ENCODE results near the gene SLC10A3.

The SLC10A3 gene

GRCh38 chrX:154483325-154483724 lies 7.1 kb downstream of the SLC10A3 start:
- DNase-seq = no peak

GRCh38 chrX:154482786-154483185 lies 7.6 kb downstream of the SLC10A3 start:
- DNase-seq = no peak

GRCh38 chrX:154481911-154482601 lies 8.4 kb downstream of the SLC10A3 start:
- no peak for DNase-seq

DNA sequence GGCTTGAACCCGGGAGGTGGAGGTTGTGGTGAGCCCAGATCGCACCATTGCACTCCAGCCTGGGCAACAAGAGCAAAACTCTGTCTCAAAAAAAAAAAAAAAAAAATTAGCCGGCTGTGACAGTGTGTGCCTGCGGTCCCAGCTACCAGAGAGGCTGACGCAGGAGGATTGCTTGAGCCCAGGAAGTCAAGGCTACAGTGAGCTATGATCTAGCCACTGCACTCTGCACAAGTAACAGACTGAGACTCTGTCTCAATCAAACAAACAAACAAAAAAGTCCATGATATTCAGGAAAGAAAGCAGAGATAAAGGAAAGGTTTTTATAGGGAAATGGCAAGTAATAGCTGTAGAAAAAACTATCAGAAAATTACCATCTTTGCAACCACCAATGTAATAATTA lies 9.2 kb downstream of the SLC10A3 start:
- no peak for DNase-seq

GRCh38 chrX:154478728-154479622 lies 11.5 kb downstream of the SLC10A3 start, which contains the start of gene LAGE3:
LAGE3 (minus strand) TSS chrX:154479281; CDS start chrX:154478915, 366 bp downstream.
- DNase-seq = peak; percentile 94

DNA sequence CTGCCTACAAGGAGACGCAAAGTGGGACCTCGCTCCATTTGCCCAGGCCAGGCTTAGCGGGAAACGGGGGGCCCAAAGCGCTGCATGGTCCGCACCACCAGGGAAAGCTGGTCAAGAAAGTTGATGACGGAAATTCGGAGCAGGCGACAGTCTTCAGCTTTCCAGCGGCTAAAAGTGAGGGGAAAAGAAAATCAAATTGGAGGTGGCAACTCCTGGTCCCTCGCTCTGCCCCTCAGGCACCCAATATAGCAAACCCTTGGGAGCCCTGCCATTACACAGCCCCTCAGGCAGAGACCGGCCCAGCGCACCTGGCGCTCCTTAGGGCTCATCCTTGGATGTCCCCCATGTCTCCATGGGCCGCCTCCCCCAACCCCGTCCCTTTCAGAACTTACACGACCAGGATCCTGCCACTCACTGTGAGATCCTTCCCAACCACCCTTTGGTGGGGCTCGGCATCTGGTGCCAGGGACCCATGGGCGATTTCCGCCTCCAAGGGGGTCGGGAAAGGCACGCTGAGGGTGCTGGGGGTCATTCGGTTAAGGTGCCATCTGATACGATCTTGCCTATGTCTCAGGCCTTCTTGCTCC lies 12.4 kb downstream of the SLC10A3 start:
- DNase-seq = no peak

- DNase-seq = no peak
These were observed 13.6 kb downstream of the SLC10A3 start for GRCh38 chrX:154476821-154477220.

- no peak for DNase-seq
These were observed 16.7 kb downstream of the SLC10A3 start for GRCh38 chrX:154473683-154474082.

DNA sequence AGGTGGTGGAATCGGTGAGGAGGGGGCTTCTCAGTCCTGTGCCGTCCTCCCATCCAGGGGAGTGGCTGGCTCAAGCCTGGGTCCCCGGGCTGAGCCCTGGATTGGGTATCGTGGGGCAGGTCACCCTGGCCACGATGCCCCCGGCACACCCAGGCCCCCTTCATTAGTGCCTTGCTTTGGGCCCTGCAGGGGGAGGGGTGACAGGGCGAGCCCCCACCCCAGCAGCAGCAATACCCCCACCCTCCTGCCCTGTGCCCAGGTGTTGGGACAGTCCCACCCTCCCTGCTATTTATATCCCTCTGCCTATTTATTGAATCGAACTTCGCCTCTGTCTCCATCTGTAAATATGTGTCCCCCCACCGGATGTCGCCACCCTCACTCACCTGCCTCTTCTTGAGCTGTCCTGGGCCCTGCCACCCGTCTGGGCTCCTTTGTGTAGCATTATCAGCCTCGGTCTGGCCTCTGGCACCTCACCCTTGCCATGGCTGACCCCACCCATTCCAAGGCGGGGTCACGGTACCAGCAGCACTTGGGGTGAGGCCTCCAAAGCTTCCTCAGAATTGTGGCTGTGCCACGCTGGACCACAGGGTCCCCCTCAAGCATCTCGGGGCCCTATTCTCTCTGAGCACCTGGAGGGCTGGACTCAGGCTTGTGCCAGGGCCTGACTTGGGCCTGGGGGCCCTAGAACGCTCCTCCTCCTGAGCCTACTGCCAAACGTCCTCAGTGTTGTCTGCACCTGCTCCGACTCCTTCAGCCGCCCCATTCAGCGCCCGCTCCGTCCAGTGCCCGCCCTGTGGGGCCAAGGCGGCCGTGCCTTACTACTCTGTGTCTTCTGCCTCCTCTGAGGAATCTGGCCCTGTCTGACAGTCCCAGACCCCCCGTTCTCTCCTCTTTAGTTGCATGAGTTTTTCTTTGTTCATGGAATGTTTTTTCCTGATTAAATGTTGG lies 17.5 kb downstream of the SLC10A3 start:
- DNase-seq = no peak

DNA sequence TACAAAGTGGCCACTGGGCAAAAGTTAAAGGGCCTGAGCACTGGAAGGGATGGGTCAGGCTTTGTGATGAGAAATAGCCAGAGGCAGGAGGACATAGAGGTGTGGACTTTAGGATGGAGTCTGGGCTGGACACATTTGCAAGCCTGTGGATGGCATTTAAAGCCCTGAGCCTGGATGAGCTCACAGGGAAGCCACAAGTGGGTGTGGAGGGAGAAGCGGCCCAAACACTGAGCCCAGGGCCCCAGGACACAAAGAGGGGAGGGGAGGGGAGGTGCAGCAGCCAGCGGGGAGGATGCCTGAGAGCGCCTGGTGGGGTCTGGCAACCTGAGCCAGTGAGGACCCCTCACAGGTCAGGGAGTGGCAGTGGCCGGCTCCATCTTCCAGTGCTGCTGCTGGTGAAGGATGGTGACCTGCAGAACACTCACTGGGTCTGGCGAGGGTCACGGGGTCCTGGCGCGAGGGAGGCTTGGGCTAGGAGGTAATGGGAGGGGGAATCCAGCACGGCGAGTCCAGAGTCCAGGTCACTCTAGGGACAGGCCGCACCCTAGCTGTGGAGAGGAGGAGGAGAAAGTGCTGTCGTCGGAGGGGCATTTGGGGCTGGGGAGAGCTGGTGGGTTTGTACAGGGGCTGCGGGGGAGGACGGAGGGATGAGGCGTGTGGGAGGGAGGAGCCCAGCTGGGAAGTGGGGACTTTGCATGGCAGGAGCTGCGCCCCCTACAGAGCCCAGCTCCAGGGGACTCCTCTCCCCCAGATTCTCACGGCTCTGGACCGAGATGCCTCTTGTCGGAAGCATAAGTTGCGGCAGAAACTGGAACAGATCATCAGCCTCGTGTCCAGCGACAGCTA lies 18.4 kb downstream of the SLC10A3 start:
- DNase-seq = no peak

DNA sequence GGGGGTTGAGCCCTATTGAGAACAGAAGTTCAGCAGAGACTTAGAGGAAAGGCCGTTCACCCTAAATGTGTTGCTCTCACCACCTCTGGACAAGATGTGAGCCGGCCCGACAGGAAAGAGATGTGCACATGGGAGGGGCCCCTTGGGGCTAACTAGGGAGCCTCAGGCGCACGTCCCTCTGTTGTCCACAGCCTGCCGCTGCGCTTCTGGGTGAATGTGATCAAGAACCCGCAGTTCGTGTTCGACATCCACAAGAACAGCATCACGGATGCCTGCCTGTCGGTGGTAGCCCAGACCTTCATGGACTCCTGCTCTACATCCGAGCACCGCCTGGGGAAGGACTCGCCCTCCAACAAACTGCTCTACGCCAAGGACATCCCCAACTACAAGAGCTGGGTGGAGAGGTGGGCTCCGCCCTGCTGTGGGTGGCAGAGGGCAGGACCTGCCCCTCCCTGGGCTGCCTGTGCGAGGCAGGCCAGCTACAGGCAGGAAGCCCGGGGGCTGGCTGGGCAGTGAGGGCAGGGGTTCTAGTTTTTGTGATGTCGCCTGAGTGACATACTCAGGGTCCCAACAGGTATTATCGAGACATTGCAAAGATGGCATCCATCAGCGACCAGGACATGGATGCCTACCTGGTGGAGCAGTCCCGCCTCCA lies 19.4 kb downstream of the SLC10A3 start:
- no peak for DNase-seq

- DNase-seq = no peak
These were observed 20.0 kb downstream of the SLC10A3 start for GRCh38 chrX:154470434-154470833.

DNA sequence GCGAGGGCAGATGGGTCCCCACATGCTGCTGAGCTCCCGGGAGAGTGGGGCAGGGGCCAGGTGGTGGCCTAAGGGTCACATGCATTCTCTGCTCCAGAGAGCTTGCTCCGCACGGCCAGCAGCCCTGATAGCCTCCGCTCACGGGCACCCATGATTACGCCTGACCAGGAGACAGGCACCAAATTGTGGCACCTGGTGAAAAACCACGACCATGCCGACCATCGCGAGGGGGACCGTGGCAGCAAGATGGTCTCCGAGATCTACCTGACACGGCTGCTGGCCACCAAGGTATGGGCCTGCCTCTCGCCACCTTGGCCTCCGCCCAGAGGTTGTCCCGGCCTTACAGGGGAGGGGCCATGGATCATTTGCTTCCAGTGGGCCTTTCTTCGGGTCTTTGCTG lies 20.5 kb downstream of the SLC10A3 start:
- no peak for DNase-seq

GRCh38 chrX:154469114-154469513 lies 21.3 kb downstream of the SLC10A3 start:
- DNase-seq = no peak

GRCh38 chrX:154468217-154468616 lies 22.2 kb downstream of the SLC10A3 start:
- no peak for DNase-seq

DNA sequence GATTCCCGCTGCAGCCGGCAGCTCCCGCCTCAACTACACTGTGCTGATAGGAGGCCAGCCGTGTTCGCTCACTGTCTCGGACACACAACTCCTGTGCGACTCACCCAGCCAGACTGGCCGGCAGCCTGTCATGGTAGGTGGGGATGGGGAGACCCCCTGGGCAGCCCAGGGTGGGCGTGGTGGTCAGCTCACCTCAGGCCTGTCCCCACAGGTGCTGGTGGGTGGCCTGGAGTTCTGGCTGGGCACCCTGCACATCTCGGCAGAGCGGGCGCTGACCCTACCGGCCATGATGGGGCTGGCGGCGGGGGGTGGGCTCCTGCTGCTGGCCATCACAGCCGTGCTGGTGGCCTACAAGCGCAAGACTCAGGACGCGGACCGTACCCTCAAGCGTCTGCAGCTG lies 22.9 kb downstream of the SLC10A3 start:
- no peak for DNase-seq

- DNase-seq = no peak
These were observed 23.5 kb downstream of the SLC10A3 start for GRCh38 chrX:154466907-154467306.

DNA sequence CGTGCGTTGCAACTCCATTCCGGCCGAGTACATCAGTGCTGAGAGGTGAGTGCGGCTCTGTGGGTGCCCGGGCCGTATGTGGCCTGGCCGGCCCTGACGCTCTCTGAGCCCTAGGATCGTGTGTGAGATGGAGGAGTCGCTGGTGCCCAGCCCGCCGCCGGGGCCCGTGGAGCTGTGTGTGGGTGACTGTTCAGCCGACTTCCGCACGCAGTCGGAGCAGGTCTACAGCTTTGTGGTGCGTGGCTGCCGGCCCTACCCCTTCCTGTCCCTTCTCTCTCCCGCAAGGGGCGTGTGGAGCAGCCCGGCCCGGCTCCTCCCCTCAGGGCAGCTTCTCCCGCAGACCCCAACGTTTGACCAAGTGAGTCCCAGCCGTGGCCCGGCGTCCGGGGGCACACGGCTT lies 24.4 kb downstream of the SLC10A3 start:
- no peak for DNase-seq

GRCh38 chrX:154465601-154466000 lies 24.8 kb downstream of the SLC10A3 start:
- DNase-seq = no peak

DNA sequence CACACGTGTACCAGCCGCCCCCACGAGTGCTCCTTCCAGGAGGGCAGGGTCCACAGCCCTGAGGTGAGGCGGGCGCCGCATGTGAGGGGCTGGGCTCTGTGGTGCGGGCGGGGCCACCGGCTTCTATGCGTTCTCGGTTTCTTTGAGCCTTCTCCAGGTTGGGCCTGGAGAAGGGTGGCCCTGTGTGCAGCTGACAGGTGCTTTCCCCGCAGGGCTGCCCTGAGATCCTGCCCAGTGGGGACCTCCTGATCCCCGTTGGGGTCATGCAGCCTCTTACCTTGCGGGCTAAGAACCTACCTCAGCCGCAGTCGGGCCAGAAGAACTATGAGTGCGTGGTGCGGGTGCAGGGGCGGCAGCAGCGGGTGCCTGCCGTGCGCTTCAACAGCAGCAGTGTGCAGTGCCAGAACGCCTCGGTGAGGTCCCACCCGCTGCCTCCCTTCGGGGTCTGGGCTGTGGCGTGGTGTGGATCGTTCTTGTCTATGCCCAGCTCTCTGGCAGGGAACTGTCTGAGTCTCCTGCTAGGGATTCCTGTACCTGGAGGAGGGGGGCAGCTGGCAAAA lies 25.5 kb downstream of the SLC10A3 start:
- no peak for DNase-seq

All from CD4-positive, alpha-beta T cell treated with Interleukin-21 for 1 hour (primary cell).